MCF 10A (cell line): ENCODE data around the gene ZNF557. TPM values are rescaled to one million over a fixed set of nuclear protein-coding genes. Genes with fewer than 3 reads are reported as not detected.

Experiments
- BruUV-seq: library from RNA; stranded (reverse); fragments of 400-500 nt; replicated peaks from 2 replicates; lab custom pipeline; 2021; lab: Mats Ljungman, UMichigan
- CTCF ChIA-PET: fragments of 300-600 bp; sonication (Branson Sonifier 250); formaldehyde crosslinking; extraction: SDS; loops from one replicate; lab custom pipeline; 2021; ENCODE audit warnings: antibody characterized with exemption, inconsistent platforms; lab: Yijun Ruan, JAX
- POLR2A ChIA-PET: fragments of 300-600, 350-650 bp; sonication (Branson Sonifier 250); formaldehyde crosslinking; extraction: SDS; loops from one replicate; lab custom pipeline; 2020; ENCODE audit warnings: antibody characterized with exemption, inconsistent platforms; lab: Yijun Ruan, JAX
- DNase-seq: peaks from one replicate; pipeline ENCODE4 v3.0.0-alpha.2; 2018; ENCODE audit not compliant: unreplicated experiment
- H3K27ac Mint-ChIP-seq: one replicate; pipeline ENCODE4 v1.8.0; 2022; ENCODE audit warnings: mild to moderate bottlenecking, low read depth, mixed read lengths; ENCODE audit not compliant: unreplicated experiment
- H3K27me3 Mint-ChIP-seq: one replicate; pipeline ENCODE4 v1.8.0; 2022; ENCODE audit warnings: mixed read lengths; ENCODE audit not compliant: insufficient read depth, unreplicated experiment
- H3K36me3 Mint-ChIP-seq: one replicate; pipeline ENCODE4 v1.8.0; 2022; ENCODE audit warnings: mild to moderate bottlenecking, moderate library complexity, mixed read lengths; ENCODE audit not compliant: insufficient read depth, unreplicated experiment
- H3K4me1 Mint-ChIP-seq: one replicate; pipeline ENCODE4 v1.8.0; 2022; ENCODE audit warnings: mixed read lengths; ENCODE audit not compliant: insufficient read depth, unreplicated experiment
- H3K4me3 Mint-ChIP-seq: one replicate; pipeline ENCODE4 v1.8.0; 2022; ENCODE audit warnings: mild to moderate bottlenecking, moderate library complexity, mixed read lengths; ENCODE audit not compliant: unreplicated experiment
- H3K9me3 Mint-ChIP-seq: one replicate; pipeline ENCODE4 v1.8.0; 2022; ENCODE audit warnings: mixed read lengths; ENCODE audit not compliant: unreplicated experiment
- intact Hi-C: fragments of 100-400 bp; cut with micrococcal nuclease; formaldehyde crosslinking; loops from 2 replicates; pipeline ENCODE4 v1.14.1; 2022
- total RNA-seq: library from RNA; stranded (reverse); gene quantifications from 2 replicates; pipeline ENCODE4 v1.2.3, GENCODE V29; 2022
- TF ChIP-seq, protein P1 (sequence below): fragments of 200-600 bp; IDR thresholded peaks from one replicate; pipeline ENCODE4 v1.8.0; 2022; ENCODE audit warnings: antibody characterized with exemption, mild to moderate bottlenecking; ENCODE audit not compliant: unreplicated experiment

The ZNF557 gene
- total RNA-seq, 1 experiment from 2014 or later = 9.6 TPM

DNA sequence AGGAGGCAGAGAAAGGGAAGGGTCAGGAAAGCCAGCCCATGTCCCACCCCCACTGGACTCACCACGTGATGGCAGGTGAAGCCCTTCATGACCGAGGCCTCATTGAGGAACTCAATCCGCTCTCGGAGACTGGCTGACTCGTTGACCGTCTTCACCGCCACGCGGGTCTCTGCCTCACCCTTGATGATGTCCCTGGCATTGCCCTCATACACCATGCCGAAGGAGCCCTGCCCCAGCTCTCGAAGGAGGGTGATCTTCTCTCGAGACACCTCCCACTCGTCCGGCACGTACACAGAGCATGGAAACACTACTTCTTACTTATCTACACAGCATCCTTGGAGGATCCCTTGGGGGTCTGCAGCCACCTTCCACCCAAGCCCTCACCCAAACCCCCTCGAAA lies 55.7 kb downstream of the ZNF557 start:
- H3K27me3 Mint-ChIP-seq = no peaks in the 10 kb centered on the region
- no peak overlapping the region for H3K4me3 Mint-ChIP-seq
- TF ChIP-seq, protein P1, sequence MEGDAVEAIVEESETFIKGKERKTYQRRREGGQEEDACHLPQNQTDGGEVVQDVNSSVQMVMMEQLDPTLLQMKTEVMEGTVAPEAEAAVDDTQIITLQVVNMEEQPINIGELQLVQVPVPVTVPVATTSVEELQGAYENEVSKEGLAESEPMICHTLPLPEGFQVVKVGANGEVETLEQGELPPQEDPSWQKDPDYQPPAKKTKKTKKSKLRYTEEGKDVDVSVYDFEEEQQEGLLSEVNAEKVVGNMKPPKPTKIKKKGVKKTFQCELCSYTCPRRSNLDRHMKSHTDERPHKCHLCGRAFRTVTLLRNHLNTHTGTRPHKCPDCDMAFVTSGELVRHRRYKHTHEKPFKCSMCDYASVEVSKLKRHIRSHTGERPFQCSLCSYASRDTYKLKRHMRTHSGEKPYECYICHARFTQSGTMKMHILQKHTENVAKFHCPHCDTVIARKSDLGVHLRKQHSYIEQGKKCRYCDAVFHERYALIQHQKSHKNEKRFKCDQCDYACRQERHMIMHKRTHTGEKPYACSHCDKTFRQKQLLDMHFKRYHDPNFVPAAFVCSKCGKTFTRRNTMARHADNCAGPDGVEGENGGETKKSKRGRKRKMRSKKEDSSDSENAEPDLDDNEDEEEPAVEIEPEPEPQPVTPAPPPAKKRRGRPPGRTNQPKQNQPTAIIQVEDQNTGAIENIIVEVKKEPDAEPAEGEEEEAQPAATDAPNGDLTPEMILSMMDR = no peak
- peaks cover 10% of the 10 kb centered on the region for H3K9me3 Mint-ChIP-seq
- no TSS peak for BruUV-seq
- intact Hi-C loops = no loop called here
- ChIA-PET CTCF (no interaction called here), POLR2A (no interaction called here)
- H3K27ac Mint-ChIP-seq = no peak overlapping the region
- no peaks in the 10 kb centered on the region for H3K4me1 Mint-ChIP-seq
- no peak for DNase-seq
- peaks cover 45% of the 10 kb centered on the region for H3K36me3 Mint-ChIP-seq

DNA sequence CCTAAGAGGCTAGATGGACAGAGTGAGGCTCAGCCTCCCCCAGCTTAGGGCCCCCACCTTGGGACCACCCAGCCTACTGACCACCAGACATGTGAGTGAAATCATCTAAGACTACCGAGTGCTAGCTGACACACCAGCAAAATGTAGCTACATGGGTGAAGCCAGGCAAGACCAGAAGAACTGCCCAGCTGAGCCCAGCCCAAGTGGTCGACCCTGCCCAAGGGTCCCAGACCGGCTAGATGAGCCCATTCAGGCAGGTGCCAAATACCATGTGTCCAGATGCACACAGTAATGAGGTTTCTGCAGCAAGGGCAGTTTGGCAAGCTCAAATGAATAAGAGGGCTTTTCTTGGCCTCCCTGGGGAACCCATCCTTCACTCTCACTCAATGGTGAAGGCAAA lies 56.6 kb downstream of the ZNF557 start:
- TF ChIP-seq, protein P1 = no peak
- no peak for DNase-seq
- Mint-ChIP-seq H3K4me3 (no peak overlapping the region), H3K9me3 (peaks cover 18% of the 10 kb centered on the region), H3K27ac (no peak overlapping the region), H3K4me1 (no peaks in the 10 kb centered on the region), H3K36me3 (peaks cover 46% of the 10 kb centered on the region), H3K27me3 (no peaks in the 10 kb centered on the region)
- POLR2A ChIA-PET = no interaction called here
- no TSS peak for BruUV-seq
- intact Hi-C loops = no loop called here
- CTCF ChIA-PET = interaction anchor here (0.5 to 1.4 kb wide), 4 partner anchors 18 to 214 kb away, joined by 3 to 8 read pairs (median 3); no protein-coding TSS in a partner anchor

DNA sequence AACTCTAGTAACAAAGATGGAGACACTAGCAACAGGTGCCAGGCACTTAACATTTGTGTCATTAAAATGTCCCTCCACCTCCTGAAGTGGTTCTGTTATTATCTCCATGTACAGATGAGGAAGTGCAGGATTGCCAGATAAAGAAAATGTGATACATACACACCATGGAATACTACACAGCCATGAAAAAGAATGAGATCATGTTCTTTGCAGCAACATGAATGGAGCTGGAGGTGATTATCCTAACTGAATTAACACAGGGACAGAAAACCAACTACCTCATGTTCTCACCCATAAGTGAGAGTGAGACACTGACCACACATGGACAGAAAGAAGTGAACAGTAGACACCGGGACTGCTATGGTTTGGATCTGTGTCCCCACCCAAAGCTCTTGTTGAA lies 60.5 kb downstream of the ZNF557 start:
- Mint-ChIP-seq H3K27me3 (no peaks in the 10 kb centered on the region), H3K36me3 (peaks cover 34% of the 10 kb centered on the region), H3K4me1 (no peaks in the 10 kb centered on the region), H3K9me3 (peaks cover 10% of the 10 kb centered on the region), H3K27ac (no peak overlapping the region), H3K4me3 (no peak overlapping the region)
- CTCF ChIA-PET = no interaction called here
- intact Hi-C loops = no loop called here
- no peak for DNase-seq
- no TSS peak for BruUV-seq
- TF ChIP-seq, protein P1 = no peak
- POLR2A ChIA-PET = no interaction called here

DNA sequence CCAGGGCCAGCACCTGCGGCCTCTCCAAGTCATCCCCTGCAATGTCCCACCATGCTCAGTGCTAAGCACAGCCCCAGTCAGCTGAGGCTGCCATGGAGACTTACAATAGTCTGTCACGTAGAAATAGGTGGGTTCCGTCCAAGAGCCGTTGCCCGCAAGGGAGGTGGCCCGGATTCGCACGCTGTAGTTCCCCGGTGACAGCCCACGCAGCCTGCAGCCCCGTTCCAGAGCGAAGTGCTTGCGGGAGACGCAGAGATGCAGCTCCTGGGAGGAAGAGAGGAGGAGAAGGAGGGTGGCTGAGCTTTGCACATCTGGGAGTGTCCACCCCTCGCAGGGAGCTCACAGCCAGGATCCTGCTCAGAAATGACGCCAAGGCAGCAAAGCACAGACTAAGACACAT lies 62.6 kb downstream of the ZNF557 start:
- no TSS peak for BruUV-seq
- Mint-ChIP-seq H3K27me3 (no peaks in the 10 kb centered on the region), H3K9me3 (peaks cover 10% of the 10 kb centered on the region), H3K4me3 (no peak overlapping the region), H3K27ac (no peak overlapping the region), H3K36me3 (peaks cover 29% of the 10 kb centered on the region), H3K4me1 (no peaks in the 10 kb centered on the region)
- TF ChIP-seq, protein P1 = no peak
- intact Hi-C loops = no loop called here
- CTCF ChIA-PET = interaction anchor here (0.7 kb wide), 1 partner anchor 98 kb away, joined by 4 read pairs; no protein-coding TSS in a partner anchor
- POLR2A ChIA-PET = interaction anchor here (0.6 to 0.7 kb wide), 2 partner anchors 90 to 95 kb away, joined by 3 to 4 read pairs; no protein-coding TSS in a partner anchor
- DNase-seq = no peak
